HG03066 (cell line): Measurements from ENCODE around the gene WASHC2A.
A peak's percentile ranks its signal among the peaks of the same experiment; 100 is the strongest.
"Not testable (repeated sequence)": the region's sequence is repeated elsewhere in the genome, so short reads cannot be mapped to it uniquely, and the experiment has no call there.

Source experiments
- ATAC-seq: cut with Tn5 transposase; IDR thresholded peaks from one replicate; pipeline ENCODE4 v1.9.1; 2021; ENCODE audit warnings: low read depth; ENCODE audit not compliant: unreplicated experiment

The WASHC2A gene

GRCh38 chr10:50067546-50068351 lies at the start of gene WASHC2A:
WASHC2A (plus strand) TSS chr10:50067954; CDS start chr10:50068006, 52 bp downstream.
- peak; percentile 98 for ATAC-seq

GRCh38 chr10:50019279-50019678 lies 48.5 kb upstream of the WASHC2A start:
- not testable (repeated sequence) for ATAC-seq

GRCh38 chr10:50020451-50021024 lies 47.2 kb upstream of the WASHC2A start:
- ATAC-seq = not testable (repeated sequence)

- no peak for ATAC-seq
Observed at GRCh38 chr10:50021646-50022045, 46.1 kb upstream of the WASHC2A start.

- not testable (repeated sequence) for ATAC-seq
Observed at GRCh38 chr10:50024716-50025383, 42.9 kb upstream of the WASHC2A start.

GRCh38 chr10:50025627-50026026 lies 42.1 kb upstream of the WASHC2A start:
- no peak for ATAC-seq

GRCh38 chr10:50027195-50027594 lies 40.6 kb upstream of the WASHC2A start:
- ATAC-seq = no peak

- ATAC-seq = no peak
Observed at GRCh38 chr10:50033481-50033880, 34.3 kb upstream of the WASHC2A start.

GRCh38 chr10:50035337-50035736 lies 32.4 kb upstream of the WASHC2A start:
- not testable (repeated sequence) for ATAC-seq

GRCh38 chr10:50044941-50045664 lies 22.7 kb upstream of the WASHC2A start:
- no peak for ATAC-seq

- not testable (repeated sequence) for ATAC-seq
Observed at GRCh38 chr10:50046457-50046856, 21.3 kb upstream of the WASHC2A start.

GRCh38 chr10:50047594-50047993 lies 20.2 kb upstream of the WASHC2A start:
- ATAC-seq = not testable (repeated sequence)

GRCh38 chr10:50051995-50052660 lies 15.6 kb upstream of the WASHC2A start:
- not testable (repeated sequence) for ATAC-seq

- ATAC-seq = not testable (repeated sequence)
Observed at GRCh38 chr10:50052778-50053376, 14.9 kb upstream of the WASHC2A start.

GRCh38 chr10:50055494-50056292 lies 12.1 kb upstream of the WASHC2A start:
- ATAC-seq = not testable (repeated sequence)

- not testable (repeated sequence) for ATAC-seq
Observed at GRCh38 chr10:50056654-50057053, 11.1 kb upstream of the WASHC2A start.

- not testable (repeated sequence) for ATAC-seq
Observed at GRCh38 chr10:50058727-50059126, 9.0 kb upstream of the WASHC2A start.

GRCh38 chr10:50059946-50060345 lies 7.8 kb upstream of the WASHC2A start:
- ATAC-seq = not testable (repeated sequence)

GRCh38 chr10:50061548-50061947 lies 6.2 kb upstream of the WASHC2A start:
- ATAC-seq = not testable (repeated sequence)
